Psoas muscle (tissue), 8 donors: Measurements from ENCODE around the gene GRK1. TPM values are rescaled to one million over a fixed set of nuclear protein-coding genes. Genes with fewer than 3 reads are reported as not detected.

Experiments used
- ATAC-seq, 4 donors: fragments of 200-7000 bp; cut with Tn5 transposase; one replicate each; pipeline ENCODE4 v1.9.1; 2020; ENCODE audit warnings: moderate library complexity in 3 of 4, mild to moderate bottlenecking in 2 of 4
- DNase-seq, 2 donors: peaks; one replicate each; pipeline ENCODE4 v3.0.0-alpha.2; 2020
- H3K27ac ChIP-seq: fragments of 200-600 bp; one replicate; pipeline ENCODE4 v1.8.0; 2022
- H3K27me3 ChIP-seq, 3 donors: fragments of 200-600 bp in 1 of 3; one replicate each; pipeline versions ENCODE4 v1.6.1 to v1.8.0; 2013 to 2022; ENCODE audit warnings: low read length in 2 of 3, mild to moderate bottlenecking in 2 of 3, moderate library complexity in 1 of 3; ENCODE audit not compliant: insufficient read depth in 3 of 3
- H3K36me3 ChIP-seq, 2 donors: fragments of 200-600 bp in 1 of 2; one replicate each; pipeline versions ENCODE4 v1.6.1 to v1.8.0; 2013 to 2022; ENCODE audit warnings: low read depth in 1 of 2, mild to moderate bottlenecking in 1 of 2, moderate library complexity in 1 of 2; ENCODE audit not compliant: insufficient read depth in 1 of 2
- H3K4me1 ChIP-seq: fragments of 200-600 bp; one replicate; pipeline ENCODE4 v1.8.0; 2022
- H3K4me3 ChIP-seq: fragments of 200-600 bp; one replicate; pipeline ENCODE4 v1.8.0; 2022; ENCODE audit warnings: mild to moderate bottlenecking
- H3K9me3 ChIP-seq: fragments of 200-600 bp; one replicate; pipeline ENCODE4 v1.8.0; 2022
- CTCF ChIP-seq: fragments of 200-600 bp; IDR thresholded peaks from one replicate; pipeline ENCODE4 v1.8.0; 2022; ENCODE audit warnings: antibody characterized with exemption
- WGBS, 3 donors: extraction: QIAGEN DNeasy Blood & Tissue Kit; methylation state at CpG; one replicate each; pipeline versions ENCODE4 v1.1.6 to v1.1.7; 2013; 5-methylcytosine and 5-hydroxymethylcytosine counted together
- intact Hi-C, 2 donors: fragments of 100-400 bp; cut with DNase I; formaldehyde crosslinking; loops; one replicate each; pipeline versions ENCODE4 v1.11.0 to v1.14.2; 2022
- polyA plus RNA-seq, 3 donors: library from polyadenylated mRNA; stranded (reverse); fragments of 200-250 nt; gene quantifications; one replicate each; pipeline ENCODE4 v1.2.3, GENCODE V29; 2013
- total RNA-seq, 4 donors: library from RNA; stranded (reverse); fragmentation: NEBNext Ultra II Directional in 2 of 4; extraction: Animal tissue kit (Norgen Biotek cat#: 25700) in 2 of 4; gene quantifications; one replicate each; pipeline versions ENCODE4 v1.2.1 to v1.2.4, GENCODE V29; 2021 to 2023
- donor health status: healthy with polysubstance abuse.
- donor health status: DM: no; HTN: no; CAD: no; lungs with moderate emphysema.
- donor health status: Bipolar disorder and iron deficiency.
- donor health status: healthy.
- donor health status: DM: yes; HTN: yes; CAD: no.
- donor health status: DM: no; HTN: no; CAD: no.
- donor health status: DM: no; HTN: no; CAD: no.
- donor health status: DM: yes; HTN: yes; CAD: no.

The GRK1 gene
- total and polyA plus RNA-seq, 7 donors, result 0.10 TPM; not detected in 6

GRCh38 chr13:113762075-113762474 lies 95.1 kb downstream of the GRK1 start:
- no peak for TF ChIP-seq CTCF
- no peaks in the 10 kb centered on the region for H3K4me1 ChIP-seq
- ATAC-seq (no peak), DNase-seq (no peak)
- H3K9me3 ChIP-seq, result no peaks in the 10 kb centered on the region
- peaks cover 0 to 34% (median 9%) of the 10 kb centered on the region in 3 donors for H3K27me3 ChIP-seq
- intact Hi-C loops, result no loop called here
- H3K27ac ChIP-seq, result no peak overlapping the region
- H3K4me3 ChIP-seq, result no peak overlapping the region
- no peaks in the 10 kb centered on the region for H3K36me3 ChIP-seq
- WGBS, 3 donors, result 78 to 81% (median 80%) methylated on average over 2 of the region's 2 CpGs

GRCh38 chr13:113762538-113762937 lies 95.5 kb downstream of the GRK1 start:
- Histone ChIP-seq H3K9me3 (no peaks in the 10 kb centered on the region), H3K4me1 (no peaks in the 10 kb centered on the region), H3K36me3 (no peaks in the 10 kb centered on the region), H3K4me3 (no peak overlapping the region), H3K27me3 (peaks cover 0 to 34% (median 9%) of the 10 kb centered on the region in 3 donors), H3K27ac (no peak overlapping the region)
- DNase-seq (no peak), ATAC-seq (no peak)
- WGBS, 3 donors, result 83 to 88% (median 88%) methylated on average over 11 of the region's 11 CpGs
- no peak for TF ChIP-seq CTCF
- intact Hi-C loops, result no loop called here

- 87 to 91% (median 90%) methylated on average over 13 of the region's 13 CpGs for WGBS, 3 donors
- no peak for ATAC-seq
- intact Hi-C loops, result no loop called here
- Histone ChIP-seq H3K9me3 (no peaks in the 10 kb centered on the region), H3K27me3 (peaks cover 0 to 38% (median 9%) of the 10 kb centered on the region in 3 donors), H3K4me1 (no peaks in the 10 kb centered on the region), H3K36me3 (no peaks in the 10 kb centered on the region), H3K27ac (no peak overlapping the region), H3K4me3 (no peak overlapping the region)
- no peak for DNase-seq
- no peak for TF ChIP-seq CTCF
Measured at GRCh38 chr13:113763254-113763653, 96.2 kb downstream of the GRK1 start.

- Histone ChIP-seq H3K27ac (no peak overlapping the region), H3K9me3 (no peaks in the 10 kb centered on the region), H3K4me1 (no peaks in the 10 kb centered on the region), H3K4me3 (no peak overlapping the region), H3K36me3 (no peaks in the 10 kb centered on the region), H3K27me3 (peaks cover 0 to 30% (median 9%) of the 10 kb centered on the region in 3 donors)
- WGBS, 3 donors, result 91 to 94% (median 94%) methylated on average over 25 of the region's 25 CpGs
- no peak for TF ChIP-seq CTCF
- no peak for DNase-seq
- ATAC-seq, result no peak
- intact Hi-C loops, result no loop called here
Measured at GRCh38 chr13:113763961-113764792, 97.2 kb downstream of the GRK1 start.
